Measurements from ENCODE around the gene CD6. TPM values are rescaled to one million over a fixed set of nuclear protein-coding genes. Genes with fewer than 3 reads are reported as not detected.

The CD6 gene
- total RNA-seq, 1 experiment from 2014 or later: not detected

GRCh38 chr11:60933416-60934123 is 37.9 kb upstream of the CD6 start:
- Histone ChIP-seq H3K9ac (ENCODE audit: extremely low read depth, insufficient read length, low read length) (no peak overlapping the region), H4K8ac (replicated peaks; ENCODE audit: insufficient read length, low read depth, low read length) (no peak overlapping the region), H3K4me2 (ENCODE audit: insufficient read depth, insufficient read length, low read length) (no peak overlapping the region), H3K79me1 (ENCODE audit: insufficient read depth, low read depth, low read length, poor library complexity, severe bottlenecking) (no peaks in the 10 kb centered on the region), H2AFZ (ENCODE audit: low read length) (no peak overlapping the region), H3K14ac (ENCODE audit: insufficient read depth, low read length) (no peak overlapping the region), H4K20me1 (ENCODE audit: control insufficient read depth, insufficient read depth, insufficient read length) (no peaks in the 10 kb centered on the region), H3K23me2 (ENCODE audit: insufficient read length, low read depth, low read length, poor library complexity, severe bottlenecking) (no peaks in the 10 kb centered on the region), H2BK5ac (ENCODE audit: insufficient read length, low read length) (no peak overlapping the region), H2BK20ac (ENCODE audit: low read depth, low read length, poor library complexity, severe bottlenecking) (no peak overlapping the region), H3K23ac (ENCODE audit: insufficient read length, low read depth, low read length) (no peak overlapping the region), H2BK15ac (ENCODE audit: low read depth, low read length) (no peak overlapping the region), H2BK12ac (ENCODE audit: insufficient read length, low read depth, low read length) (no peak overlapping the region), H3K79me2 (ENCODE audit: insufficient read depth, low read length) (no peaks in the 10 kb centered on the region), H4K91ac (ENCODE audit: insufficient read length, low read depth, low read length) (no peak overlapping the region), H3K27me3 (ENCODE audit: insufficient read depth, low read length) (no peaks in the 10 kb centered on the region), H2AK5ac (ENCODE audit: insufficient read length, low read length) (no peak overlapping the region), H4K5ac (ENCODE audit: insufficient read length, low read depth, low read length) (no peak overlapping the region), H3K18ac (ENCODE audit: insufficient read length, low read depth, low read length) (no peak overlapping the region), H3T11ph (ENCODE audit: low read length) (no peak overlapping the region), H2BK120ac (ENCODE audit: low read depth, low read length, poor library complexity, severe bottlenecking) (no peak overlapping the region), H3K4me1 (ENCODE audit: insufficient read depth, low read length) (no peaks in the 10 kb centered on the region), H3K9me3 (ENCODE audit: control insufficient read depth, low read depth, low read length) (no peaks in the 10 kb centered on the region), H3K27ac (ENCODE audit: insufficient read length, low read depth, low read length) (no peak overlapping the region), H3K56ac (ENCODE audit: insufficient read length, low read depth, low read length) (no peak overlapping the region), H3K4ac (ENCODE audit: low read depth, low read length) (no peak overlapping the region)
- Mint-ChIP-seq H3K27ac (peak overlapping the region in 2 of 3 experiments; percentile 40 to 44; a peak in 2 of 7 replicates), H3K36me3 (ENCODE audit: insufficient read depth in 1 of 3, low read depth in 3 of 3) (peaks cover 21 to 56% (median 54%) of the 10 kb centered on the region in 3 experiments; a peak in 6 of 7 replicates), H3K4me3 (no peak overlapping the region), H3K27me3 (ENCODE audit: low read depth) (no peaks in the 10 kb centered on the region; the same call in 1 of the 2 replicates), H3K4me1 (peaks cover 12 to 18% of the 10 kb centered on the region in 2 experiments), H3K9me3 (no peaks in the 10 kb centered on the region)
- WGBS (ENCODE audit: extremely low coverage, insufficient read length, low lambda C conversion rate): no CpG with 5 or more reads among the region's 37 CpGs
- TF ChIP-seq CTCF (conservative IDR thresholded peaks at IDR 0.05): no peak
- DNase-seq: no peak

All from H9 (cell line).